SU-DHL-6 (cell line): ENCODE results near the gene TTC3.

Experiments
- H2AFZ ChIP-seq: fragments of 200-600 bp; sonication (generic); 2 replicates; pipeline ENCODE4 v1.6.1; 2014; ENCODE audit warnings: low read depth, mild to moderate bottlenecking, moderate library complexity, mixed read lengths, antibody characterized with exemption, low read length; ENCODE audit not compliant: severe bottlenecking
- H3F3A ChIP-seq: fragments of 200-600 bp; shearing (Covaris generic); 2 replicates; pipeline ENCODE4 v1.6.0; 2016; ENCODE audit warnings: antibody characterized with exemption, mild to moderate bottlenecking; ENCODE audit not compliant: insufficient read depth
- H3K27ac ChIP-seq: fragments of 200-600 bp; sonication (generic); 2 replicates; pipeline ENCODE4 v1.5.1; 2016; ENCODE audit warnings: low read depth, mild to moderate bottlenecking, low read length, moderate library complexity, mixed read lengths
- H3K27me3 ChIP-seq: fragments of 200-600 bp; sonication (generic), shearing (Covaris generic); 2 replicates; pipeline ENCODE4 v1.6.0; 2014; ENCODE audit warnings: mild to moderate bottlenecking, low read length
- H3K36me3 ChIP-seq: fragments of 200-600 bp; sonication (generic); 2 replicates; pipeline ENCODE4 v1.6.1; 2014; ENCODE audit warnings: mild to moderate bottlenecking, low read length, mixed read lengths
- H3K4me2 ChIP-seq: fragments of 300-600, 200-600 bp; shearing (Covaris generic), sonication (generic); 2 replicates; pipeline ENCODE4 v1.6.0; 2014; ENCODE audit warnings: low read length, low read depth, mild to moderate bottlenecking; ENCODE audit not compliant: poor library complexity, severe bottlenecking
- H3K4me3 ChIP-seq: fragments of 200-600 bp; sonication (generic); 2 replicates; pipeline ENCODE4 v1.5.1; 2014; ENCODE audit warnings: antibody characterized with exemption, low read length, mild to moderate bottlenecking, mixed read lengths; ENCODE audit not compliant: insufficient read depth, poor library complexity, severe bottlenecking
- H3K79me2 ChIP-seq: fragments of 200-600 bp; sonication (generic); 2 replicates; pipeline ENCODE4 v1.6.1; 2014; ENCODE audit warnings: mild to moderate bottlenecking, low read length, moderate library complexity; ENCODE audit not compliant: insufficient read depth
- H3K9ac ChIP-seq: fragments of 200-600 bp; sonication (generic); 2 replicates; pipeline ENCODE4 v1.7.0; 2014; ENCODE audit warnings: mild to moderate bottlenecking, low read length
- H3K9me2 ChIP-seq: fragments of 200-600 bp; sonication (generic); replicated peaks from 2 replicates; pipeline ENCODE4 v1.6.1; 2014; ENCODE audit warnings: low read length; ENCODE audit not compliant: insufficient read depth
- H3K9me3 ChIP-seq: fragments of 200-600 bp; sonication (generic); 2 replicates; pipeline ENCODE4 v1.6.1; 2014; ENCODE audit warnings: low read length, mixed read lengths; ENCODE audit not compliant: insufficient read depth
- H4K20me1 ChIP-seq: fragments of 200-600 bp; sonication (generic); 2 replicates; pipeline ENCODE4 v1.6.1; 2014; ENCODE audit warnings: low read depth, mild to moderate bottlenecking, antibody characterized with exemption, low read length, moderate library complexity, mixed read lengths
- EZH2phosphoT487 ChIP-seq: fragments of 200-600 bp; sonication (generic), shearing (Covaris generic); conservative IDR thresholded peaks from 2 replicates; pipeline ENCODE4 v1.6.1; 2018; ENCODE audit warnings: mild to moderate bottlenecking, antibody characterized with exemption, low read length, moderate library complexity, mixed read lengths
- TF ChIP-seq, protein P1 (sequence below): fragments of 200-600 bp; sonication (generic); IDR thresholded peaks from one replicate; pipeline ENCODE4 v1.5.1; 2017; ENCODE audit warnings: antibody characterized with exemption, mild to moderate bottlenecking, low read length, moderate library complexity; ENCODE audit not compliant: insufficient read depth, poor library complexity, severe bottlenecking

Gene TTC3

DNA sequence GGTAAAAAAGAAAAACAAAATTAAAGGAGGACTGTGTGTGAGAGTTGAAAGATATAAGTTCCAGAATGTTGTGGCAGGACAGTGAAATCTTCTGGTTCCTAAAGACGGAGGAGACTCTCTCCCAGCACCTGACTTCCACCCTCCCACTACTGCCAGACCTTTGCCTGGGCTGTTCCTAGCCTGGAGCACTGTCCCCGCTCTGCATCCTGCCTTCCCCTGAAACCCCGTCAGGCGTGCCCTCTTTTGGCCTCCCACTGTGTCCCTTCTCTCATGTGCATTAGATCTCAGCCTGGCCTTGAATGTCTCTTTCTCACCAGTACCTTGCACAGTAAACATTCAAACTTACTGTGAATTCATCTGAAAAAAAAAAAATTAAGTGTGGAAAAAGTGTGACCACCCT, 120.0 kb downstream of the TTC3 start:
- no peak overlapping the region for H3K4me3 ChIP-seq
- no peaks in the 10 kb centered on the region for H3K27me3 ChIP-seq
- no peak overlapping the region for H3K4me2 ChIP-seq
- no peak overlapping the region for H2AFZ ChIP-seq
- no peaks in the 10 kb centered on the region for H3K9me3 ChIP-seq
- TF ChIP-seq EZH2phosphoT487, result no peak
- TF ChIP-seq, protein P1, sequence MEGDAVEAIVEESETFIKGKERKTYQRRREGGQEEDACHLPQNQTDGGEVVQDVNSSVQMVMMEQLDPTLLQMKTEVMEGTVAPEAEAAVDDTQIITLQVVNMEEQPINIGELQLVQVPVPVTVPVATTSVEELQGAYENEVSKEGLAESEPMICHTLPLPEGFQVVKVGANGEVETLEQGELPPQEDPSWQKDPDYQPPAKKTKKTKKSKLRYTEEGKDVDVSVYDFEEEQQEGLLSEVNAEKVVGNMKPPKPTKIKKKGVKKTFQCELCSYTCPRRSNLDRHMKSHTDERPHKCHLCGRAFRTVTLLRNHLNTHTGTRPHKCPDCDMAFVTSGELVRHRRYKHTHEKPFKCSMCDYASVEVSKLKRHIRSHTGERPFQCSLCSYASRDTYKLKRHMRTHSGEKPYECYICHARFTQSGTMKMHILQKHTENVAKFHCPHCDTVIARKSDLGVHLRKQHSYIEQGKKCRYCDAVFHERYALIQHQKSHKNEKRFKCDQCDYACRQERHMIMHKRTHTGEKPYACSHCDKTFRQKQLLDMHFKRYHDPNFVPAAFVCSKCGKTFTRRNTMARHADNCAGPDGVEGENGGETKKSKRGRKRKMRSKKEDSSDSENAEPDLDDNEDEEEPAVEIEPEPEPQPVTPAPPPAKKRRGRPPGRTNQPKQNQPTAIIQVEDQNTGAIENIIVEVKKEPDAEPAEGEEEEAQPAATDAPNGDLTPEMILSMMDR, result no peak
- no peaks in the 10 kb centered on the region for H3K9me2 ChIP-seq
- no peaks in the 10 kb centered on the region for H3F3A ChIP-seq
- no peak overlapping the region for H3K9ac ChIP-seq
- H3K79me2 ChIP-seq, result no peaks in the 10 kb centered on the region
- H3K27ac ChIP-seq, result no peak overlapping the region
- no peaks in the 10 kb centered on the region for H4K20me1 ChIP-seq
- peaks cover 6% of the 10 kb centered on the region; the same call in 1 of the 2 replicates for H3K36me3 ChIP-seq

GRCh38 chr21:37193676-37194075, 120.6 kb downstream of the TTC3 start:
- no peaks in the 10 kb centered on the region for H3K27me3 ChIP-seq
- no peaks in the 10 kb centered on the region for H4K20me1 ChIP-seq
- H3K9ac ChIP-seq, result no peak overlapping the region
- no peaks in the 10 kb centered on the region for H3K9me2 ChIP-seq
- H3K9me3 ChIP-seq, result no peaks in the 10 kb centered on the region
- H3K4me2 ChIP-seq, result no peak overlapping the region
- H3K79me2 ChIP-seq, result no peaks in the 10 kb centered on the region
- H3F3A ChIP-seq, result no peaks in the 10 kb centered on the region
- peaks cover 6% of the 10 kb centered on the region; the same call in 1 of the 2 replicates for H3K36me3 ChIP-seq
- TF ChIP-seq, protein P1, result no peak
- no peak for TF ChIP-seq EZH2phosphoT487
- no peak overlapping the region for H3K4me3 ChIP-seq
- no peak overlapping the region for H3K27ac ChIP-seq
- no peak overlapping the region for H2AFZ ChIP-seq

DNA sequence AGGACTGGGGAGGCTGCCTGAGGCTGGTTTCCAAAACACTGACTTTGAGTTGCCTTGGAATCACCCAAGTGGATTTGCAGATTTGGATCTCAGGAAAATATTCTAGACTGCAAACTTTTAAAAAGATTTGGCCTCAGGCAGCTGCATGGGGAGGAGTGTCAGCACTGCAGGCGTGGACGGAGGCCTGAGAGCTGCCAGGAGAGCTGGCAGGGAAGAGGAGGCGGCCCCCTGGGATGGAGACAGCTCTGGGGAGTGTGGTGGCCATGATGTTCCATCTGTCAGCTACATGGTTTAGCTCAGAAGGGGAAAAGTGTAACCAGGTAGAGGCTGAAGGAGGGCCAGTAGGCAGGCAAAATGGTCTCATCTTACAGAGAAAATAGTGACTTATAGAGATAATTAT, 122.0 kb downstream of the TTC3 start:
- Histone ChIP-seq H4K20me1 (no peaks in the 10 kb centered on the region), H3K79me2 (no peaks in the 10 kb centered on the region), H3K4me3 (no peak overlapping the region), H3K9me2 (no peaks in the 10 kb centered on the region), H3K36me3 (peaks cover 4% of the 10 kb centered on the region; the same call in 1 of the 2 replicates), H3K9ac (no peak overlapping the region), H3K9me3 (no peaks in the 10 kb centered on the region), H3F3A (no peaks in the 10 kb centered on the region), H3K27me3 (no peaks in the 10 kb centered on the region), H3K27ac (no peak overlapping the region), H2AFZ (no peak overlapping the region), H3K4me2 (no peak overlapping the region)
- no peak for TF ChIP-seq EZH2phosphoT487
- TF ChIP-seq, protein P1, result no peak
